IMR-90 (cell line): ENCODE measurements around the gene HOXA3. TPM values are rescaled to one million over a fixed set of nuclear protein-coding genes. Genes with fewer than 3 reads are reported as not detected.

Experiments used
- ATAC-seq: fragments of 200-7000 bp; cut with Tn5 transposase; 2 replicates; pipeline ENCODE4 v1.9.1; 2020; ENCODE audit warnings: low read depth, mild to moderate bottlenecking, moderate library complexity
- BruUV-seq: library from RNA; stranded (reverse); fragments of 400-500 nt; replicated peaks from 2 replicates; lab custom pipeline; 2021; lab: Mats Ljungman, UMichigan
- CTCF ChIA-PET: fragments of 300-600 bp; formaldehyde crosslinking; extraction: SDS; loops from one replicate; lab custom pipeline; 2021; ENCODE audit warnings: antibody characterized with exemption; lab: Yijun Ruan, JAX
- POLR2A ChIA-PET: fragments of 300-600 bp; sonication (Branson Sonifier 250); formaldehyde crosslinking; loops from one replicate; lab custom pipeline; 2022; ENCODE audit warnings: antibody characterized with exemption; ENCODE audit not compliant: unreplicated experiment; lab: Charles Lee
- DNase-seq: peaks from one replicate; pipeline ENCODE4 v3.0.0; 2013
- H2AFZ ChIP-seq: replicated peaks from 2 replicates; pipeline ENCODE3; 2013; ENCODE audit warnings: low read length, mild to moderate bottlenecking; ENCODE audit not compliant: poor library complexity
- H2AK5ac ChIP-seq: 2 replicates; pipeline ENCODE4 v1.6.1; 2013; ENCODE audit warnings: low read depth, low read length, inconsistent platforms
- H2AK9ac ChIP-seq: replicated peaks from 2 replicates; pipeline ENCODE3; 2013; ENCODE audit warnings: mild to moderate bottlenecking, low read depth, low read length, moderate library complexity; ENCODE audit not compliant: poor library complexity
- H2BK120ac ChIP-seq: 2 replicates; pipeline ENCODE4 v1.6.1; 2013; ENCODE audit warnings: low read depth, low read length, inconsistent platforms
- H2BK15ac ChIP-seq: 3 replicates; pipeline ENCODE4 v1.6.1; 2013; ENCODE audit warnings: low read depth, low read length, inconsistent platforms
- H2BK20ac ChIP-seq: 2 replicates; pipeline ENCODE4 v1.6.1; 2013; ENCODE audit warnings: low read depth, mild to moderate bottlenecking, inconsistent platforms, low read length, moderate library complexity
- H2BK5ac ChIP-seq: 2 replicates; pipeline ENCODE4 v1.6.1; 2013; ENCODE audit warnings: mild to moderate bottlenecking, low read depth, low read length, inconsistent platforms; ENCODE audit not compliant: poor library complexity, severe bottlenecking
- H3K14ac ChIP-seq: replicated peaks from 2 replicates; pipeline ENCODE4 v1.6.1; 2013; ENCODE audit warnings: low read depth, low read length, inconsistent platforms
- H3K18ac ChIP-seq: 2 replicates; pipeline ENCODE4 v1.6.1; 2013; ENCODE audit warnings: low read depth, low read length, control low read depth
- H3K23ac ChIP-seq: 2 replicates; pipeline ENCODE4 v1.6.1; 2013; ENCODE audit warnings: low read depth, low read length, inconsistent platforms
- H3K27ac ChIP-seq: 2 replicates; pipeline ENCODE4 v1.5.1; 2013; ENCODE audit warnings: mild to moderate bottlenecking, control low read depth, low read length; ENCODE audit not compliant: insufficient read depth
- H3K27me3 ChIP-seq: 2 replicates; pipeline ENCODE4 v1.6.1; 2013; ENCODE audit warnings: low read length; ENCODE audit not compliant: control insufficient read depth, insufficient read depth
- H3K36me3 ChIP-seq: 2 replicates; pipeline ENCODE4 v1.6.1; 2013; ENCODE audit warnings: low read length, mixed read lengths; ENCODE audit not compliant: control insufficient read depth, insufficient read depth
- H3K4ac ChIP-seq: 2 replicates; pipeline ENCODE4 v1.6.1; 2013; ENCODE audit warnings: low read depth, low read length, inconsistent platforms
- H3K4me1 ChIP-seq: 2 replicates; pipeline ENCODE4 v1.6.1; 2013; ENCODE audit warnings: low read length, mixed read lengths; ENCODE audit not compliant: control insufficient read depth, insufficient read depth
- H3K4me2 ChIP-seq: 2 replicates; pipeline ENCODE4 v1.6.1; 2013; ENCODE audit warnings: low read depth, mild to moderate bottlenecking, control low read depth, low read length, moderate library complexity
- H3K4me3 ChIP-seq: 2 replicates; pipeline ENCODE4 v1.5.1; 2013; ENCODE audit warnings: low read depth, mild to moderate bottlenecking, control low read depth, low read length, moderate library complexity; ENCODE audit not compliant: insufficient read depth
- H3K56ac ChIP-seq: 2 replicates; pipeline ENCODE4 v1.6.1; 2013; ENCODE audit warnings: low read length, inconsistent platforms; ENCODE audit not compliant: insufficient read depth; ENCODE audit errors: extremely low read depth
- H3K79me1 ChIP-seq, 2 experiments: 2 replicates each; pipeline ENCODE4 v1.6.1; 2013; ENCODE audit warnings: low read length in 2 of 2, inconsistent platforms in 1 of 2, low read depth in 1 of 2
- H3K9ac ChIP-seq: 2 replicates; pipeline ENCODE4 v1.6.1; 2013; ENCODE audit warnings: low read depth, low read length, control low read depth
- H3K9me1 ChIP-seq: 2 replicates; pipeline ENCODE4 v1.6.1; 2013; ENCODE audit warnings: low read length, inconsistent platforms; ENCODE audit not compliant: insufficient read depth
- H3K9me3 ChIP-seq: 2 replicates; pipeline ENCODE4 v1.6.1; 2013; ENCODE audit warnings: low read length; ENCODE audit not compliant: control insufficient read depth, insufficient read depth
- H4K20me1 ChIP-seq: 2 replicates; pipeline ENCODE4 v1.6.1; 2013; ENCODE audit warnings: low read length, inconsistent platforms; ENCODE audit not compliant: insufficient read depth
- H4K5ac ChIP-seq: 2 replicates; pipeline ENCODE4 v1.6.1; 2013; ENCODE audit warnings: mild to moderate bottlenecking, low read depth, low read length, control low read depth
- H4K8ac ChIP-seq, 2 experiments: 2 replicates each; pipeline ENCODE4 v1.6.1; 2013; ENCODE audit warnings: low read depth in 2 of 2, low read length in 2 of 2, control low read depth in 1 of 2, inconsistent platforms in 1 of 2
- H4K91ac ChIP-seq: 2 replicates; pipeline ENCODE4 v1.6.1; 2013; ENCODE audit warnings: low read depth, low read length, inconsistent platforms; ENCODE audit not compliant: insufficient read depth
- CEBPB ChIP-seq: IDR thresholded peaks from 2 replicates; pipeline ENCODE4 v1.6.1; 2012; ENCODE audit warnings: low read depth, low read length, improper control_type of control experiment
- CHD1 ChIP-seq: IDR thresholded peaks from 2 replicates; pipeline ENCODE4 v1.6.1; 2012; ENCODE audit warnings: low read depth, low read length, improper control_type of control experiment
- MAFK ChIP-seq: IDR thresholded peaks from 2 replicates; pipeline ENCODE4 v1.6.1; 2012; ENCODE audit warnings: low read depth, low read length, improper control_type of control experiment
- MAZ ChIP-seq: IDR thresholded peaks from 2 replicates; pipeline ENCODE4 v1.6.1; 2012; ENCODE audit warnings: low read depth, mild to moderate bottlenecking, low read length, improper control_type of control experiment, moderate library complexity, borderline replicate concordance
- MXI1 ChIP-seq: IDR thresholded peaks from 2 replicates; pipeline ENCODE4 v1.6.1; 2012; ENCODE audit warnings: low read depth, mild to moderate bottlenecking, low read length, moderate library complexity, borderline replicate concordance
- NFE2L2 ChIP-seq: fragments of 150-350 bp; IDR thresholded peaks from 2 replicates; pipeline ENCODE4 v1.6.1; 2016; ENCODE audit warnings: low read depth, mild to moderate bottlenecking, low read length
- POLR2A ChIP-seq: IDR thresholded peaks from 2 replicates; pipeline ENCODE4 v1.6.1; 2012; ENCODE audit warnings: mild to moderate bottlenecking, low read depth, low read length
- RAD21 ChIP-seq: IDR thresholded peaks from 2 replicates; pipeline ENCODE4 v1.6.1; 2012; ENCODE audit warnings: low read length, improper control_type of control experiment
- RCOR1 ChIP-seq: IDR thresholded peaks from 2 replicates; pipeline ENCODE4 v1.6.1; 2012; ENCODE audit warnings: mild to moderate bottlenecking, low read length, improper control_type of control experiment; ENCODE audit not compliant: insufficient replicate concordance
- RFX5 ChIP-seq: IDR thresholded peaks from 2 replicates; pipeline ENCODE4 v1.8.0; 2012; ENCODE audit warnings: low read depth, mild to moderate bottlenecking, low read length, moderate library complexity
- SMC3 ChIP-seq: fragments of 150-350 bp; IDR thresholded peaks from 2 replicates; pipeline ENCODE4 v1.6.1; 2016; ENCODE audit warnings: low read depth, mild to moderate bottlenecking, antibody characterized with exemption, low read length, moderate library complexity
- WGBS, 2 experiments: methylation state at CpG; one replicate each; pipeline versions ENCODE4 v1.1.5 to v1.1.7; 2013; ENCODE audit warnings: missing lambda C conversion rate in 2 of 2; ENCODE audit not compliant: insufficient read length in 1 of 2; ENCODE audit errors: extremely low coverage in 2 of 2; 5-methylcytosine and 5-hydroxymethylcytosine counted together
- dilution Hi-C: fragments of 300-500 bp; cut with HindIII; formaldehyde crosslinking; loops from one replicate; pipeline ENCODE4 v1.14.3; 2018; ENCODE audit warnings: low sequenced_read_pairs; ENCODE audit not compliant: unreplicated experiment
- in situ Hi-C: fragments of 300-500 bp; cut with MboI; formaldehyde crosslinking; loops from 3 replicates; pipeline ENCODE4 v1.14.3; 2019; ENCODE audit warnings: low sequenced_read_pairs, inconsistent platforms, mixed read lengths
- intact Hi-C: fragments of 100-400 bp; cut with micrococcal nuclease; formaldehyde crosslinking; loops from 2 replicates; pipeline ENCODE4 v1.10.0; 2022
- polyA plus RNA-seq, 3 experiments: library from polyadenylated mRNA; depleted of rRNA; stranded (reverse); fragments of >200 nt; gene quantifications; 2 replicates each; pipeline ENCODE4 v1.2.3, GENCODE V29; 2012; ENCODE audit warnings: low replicate concordance in 1 of 3
- total RNA-seq: library from RNA; depleted of rRNA; stranded (reverse); fragments of >200 nt; gene quantifications from 2 replicates; pipeline ENCODE4 v1.2.3, GENCODE V29; 2012
- TF ChIP-seq, protein P1 (sequence below): fragments of 150-350 bp; IDR thresholded peaks from 2 replicates; pipeline ENCODE4 v1.6.1; 2016; ENCODE audit warnings: low read depth, mild to moderate bottlenecking, low read length, moderate library complexity, borderline replicate concordance
- TF ChIP-seq, protein P2 (sequence below): fragments of 150-350 bp; IDR thresholded peaks from 2 replicates; pipeline ENCODE4 v1.6.1; 2017; ENCODE audit warnings: mild to moderate bottlenecking, antibody characterized with exemption, low read length, low read depth

HOXA3 gene
- total and polyA plus RNA-seq, 2 of the 4 experiments (the other 2 are of a cell fraction), result 0.90 to 5.4 TPM

DNA sequence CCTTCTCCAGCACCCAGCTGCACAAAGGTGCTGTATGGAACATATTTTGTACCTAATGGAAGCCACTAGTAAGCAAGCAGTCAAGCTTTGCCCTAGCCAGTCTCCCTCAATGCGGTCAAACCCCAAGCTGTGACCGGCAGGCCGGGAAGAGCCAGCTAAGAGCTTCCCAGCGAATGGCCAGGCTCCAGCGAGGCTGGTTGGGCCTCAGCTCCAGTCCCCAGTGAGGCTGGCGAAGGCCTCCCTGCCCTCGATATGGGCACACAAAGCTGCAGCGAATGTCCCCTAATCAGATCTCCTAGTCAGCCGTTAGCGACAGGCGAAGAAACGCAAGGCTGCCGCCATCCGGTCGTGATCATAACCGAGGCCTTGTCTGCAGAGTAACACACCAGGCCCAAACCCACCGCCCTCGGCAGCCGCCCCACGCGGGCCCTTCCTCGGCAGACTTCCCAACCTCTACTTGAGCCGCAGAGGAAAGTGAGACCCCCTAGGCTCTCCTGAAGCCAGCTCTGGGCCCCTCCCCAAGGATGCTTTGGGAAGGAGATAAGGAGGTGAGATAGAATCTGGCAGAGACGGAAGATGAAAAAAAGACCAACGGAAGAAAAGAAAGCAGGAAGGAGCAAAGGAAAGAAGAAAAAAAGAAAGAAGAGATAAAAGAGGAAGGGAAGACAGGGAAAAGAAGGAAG, 16.0 kb upstream of the HOXA3 start (continued):
- TF ChIP-seq MAFK, result no peak

DNA sequence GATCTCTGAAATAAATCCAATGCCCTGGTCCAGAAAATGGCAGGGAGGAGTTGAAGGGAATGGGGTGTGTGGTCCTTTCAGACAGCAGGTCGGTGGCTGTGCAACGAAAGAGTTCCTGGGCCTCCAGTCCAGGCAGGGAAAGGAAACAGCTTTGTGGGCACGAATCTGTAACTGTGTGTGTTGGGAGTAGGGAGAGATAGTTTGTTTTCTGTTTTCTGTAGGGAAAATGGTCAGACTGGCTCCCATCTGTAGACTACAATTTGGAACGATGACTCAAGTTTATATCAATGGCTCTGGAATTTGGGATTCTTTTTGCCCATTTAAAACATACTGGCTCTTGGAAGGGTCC, 15.5 kb upstream of the HOXA3 start:
- no peak overlapping the region for H2BK120ac ChIP-seq
- no peak overlapping the region for H3K23ac ChIP-seq
- no peak overlapping the region for H2BK20ac ChIP-seq
- H3K56ac ChIP-seq, result no peak overlapping the region
- no peak overlapping the region for H2AFZ ChIP-seq
- no peak for DNase-seq
- no peak overlapping the region for H2BK15ac ChIP-seq
- H4K8ac ChIP-seq, result no peak overlapping the region
- no peak overlapping the region for H3K4ac ChIP-seq
- H4K20me1 ChIP-seq, result peaks cover 13% of the 10 kb centered on the region; the same call in 1 of the 2 replicates
- no peak overlapping the region for H3K4me3 ChIP-seq
- CTCF ChIA-PET, result interaction anchor here (0.6 to 0.7 kb wide), 3 partner anchors 11 to 486 kb away, joined by 3 to 4 read pairs (median 3); no protein-coding TSS in a partner anchor
- no peak overlapping the region for H3K4me2 ChIP-seq
- peaks cover 91% of the 10 kb centered on the region for H3K27me3 ChIP-seq
- intact Hi-C loops, result loop anchor here (10.0 kb wide), 1 partner anchor 1913 kb away; no protein-coding TSS in a partner anchor
- no peaks in the 10 kb centered on the region for H3K4me1 ChIP-seq
- no peaks in the 10 kb centered on the region for H3K36me3 ChIP-seq
- no peak overlapping the region for H3K27ac ChIP-seq
- H3K18ac ChIP-seq, result no peak overlapping the region
- no peak overlapping the region for H3K9ac ChIP-seq
- H3K9me3 ChIP-seq, result peaks cover 27% of the 10 kb centered on the region
- H2AK9ac ChIP-seq, result no peak overlapping the region
- dilution Hi-C loops, result no loop called here
- no TSS peak for BruUV-seq
- no peak overlapping the region for H4K5ac ChIP-seq
- no peak overlapping the region for H2BK5ac ChIP-seq
- POLR2A ChIA-PET, result no interaction called here
- H2AK5ac ChIP-seq, result no peak overlapping the region
- no peak for ATAC-seq
- H4K91ac ChIP-seq, result no peak overlapping the region
- no peak overlapping the region for H3K14ac ChIP-seq
- in situ Hi-C loops, result no loop called here
- H3K9me1 ChIP-seq, result no peaks in the 10 kb centered on the region
- 60% methylated on average over 1 of the region's 4 CpGs; no CpG with 5 or more reads in 1 of the 2 experiments for WGBS, 2 experiments
- no peaks in the 10 kb centered on the region for H3K79me1 ChIP-seq
- TF ChIP-seq MXI1 (no peak), CHD1 (no peak), MAFK (no peak), CEBPB (no peak), RCOR1 (no peak), MAZ (no peak), POLR2A (no peak), SMC3 (no peak), RAD21 (no peak), RFX5 (no peak), NFE2L2 (no peak)
- TF ChIP-seq, protein P1, sequence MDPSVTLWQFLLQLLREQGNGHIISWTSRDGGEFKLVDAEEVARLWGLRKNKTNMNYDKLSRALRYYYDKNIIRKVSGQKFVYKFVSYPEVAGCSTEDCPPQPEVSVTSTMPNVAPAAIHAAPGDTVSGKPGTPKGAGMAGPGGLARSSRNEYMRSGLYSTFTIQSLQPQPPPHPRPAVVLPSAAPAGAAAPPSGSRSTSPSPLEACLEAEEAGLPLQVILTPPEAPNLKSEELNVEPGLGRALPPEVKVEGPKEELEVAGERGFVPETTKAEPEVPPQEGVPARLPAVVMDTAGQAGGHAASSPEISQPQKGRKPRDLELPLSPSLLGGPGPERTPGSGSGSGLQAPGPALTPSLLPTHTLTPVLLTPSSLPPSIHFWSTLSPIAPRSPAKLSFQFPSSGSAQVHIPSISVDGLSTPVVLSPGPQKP, result no peak
- TF ChIP-seq, protein P2, sequence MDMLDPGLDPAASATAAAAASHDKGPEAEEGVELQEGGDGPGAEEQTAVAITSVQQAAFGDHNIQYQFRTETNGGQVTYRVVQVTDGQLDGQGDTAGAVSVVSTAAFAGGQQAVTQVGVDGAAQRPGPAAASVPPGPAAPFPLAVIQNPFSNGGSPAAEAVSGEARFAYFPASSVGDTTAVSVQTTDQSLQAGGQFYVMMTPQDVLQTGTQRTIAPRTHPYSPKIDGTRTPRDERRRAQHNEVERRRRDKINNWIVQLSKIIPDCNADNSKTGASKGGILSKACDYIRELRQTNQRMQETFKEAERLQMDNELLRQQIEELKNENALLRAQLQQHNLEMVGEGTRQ, result no peak
